Measurements from ENCODE around the gene TUBA3E.
"Not testable (repeated sequence)": the region's sequence is repeated elsewhere in the genome, so short reads cannot be mapped to it uniquely, and the experiment has no call there.

- TF ChIP-seq EZH2 (IDR thresholded peaks at IDR 0.05); POLR2AphosphoS5 (IDR thresholded peaks at IDR 0.05; ENCODE audit: borderline replicate concordance, low read depth, low read length): not testable (repeated sequence)
These were observed 8.8 kb upstream of the TUBA3E start for GRCh38 chr2:130207051-130207450.
